OCI-LY7 (cell line): ENCODE data around the gene DHRSX. TPM values are rescaled to one million over a fixed set of nuclear protein-coding genes. Genes with fewer than 3 reads are reported as not detected.

Experiments used
- BruUV-seq: library from RNA; stranded (reverse); fragments of 400-500 nt; replicated peaks from 2 replicates; lab custom pipeline; 2021; lab: Mats Ljungman, UMichigan
- CTCF ChIA-PET: fragments of 300-600 bp; sonication (Branson Sonifier 250); formaldehyde crosslinking; loops from one replicate; lab custom pipeline; 2022; ENCODE audit warnings: antibody characterized with exemption; ENCODE audit not compliant: unreplicated experiment; lab: Charles Lee
- POLR2A ChIA-PET: fragments of 300-600 bp; sonication (Branson Sonifier 250); formaldehyde crosslinking; loops from one replicate; lab custom pipeline; 2022; ENCODE audit warnings: antibody characterized with exemption; lab: Charles Lee
- DNase-seq: peaks from one replicate; pipeline ENCODE4 v3.0.0-alpha.2; 2015; ENCODE audit warnings: low spot score
- H2AFZ ChIP-seq: fragments of 200-600 bp; sonication (generic), shearing (Covaris generic); 2 replicates; pipeline ENCODE4 v1.6.1; 2014; ENCODE audit warnings: mild to moderate bottlenecking, antibody characterized with exemption, low read length, moderate library complexity
- H3K27ac ChIP-seq: fragments of 200-600 bp; sonication (generic); 2 replicates; pipeline ENCODE4 v1.5.1; 2014; ENCODE audit warnings: mixed run types, low read depth, mild to moderate bottlenecking, moderate library complexity, low read length, inconsistent platforms; ENCODE audit not compliant: poor library complexity, severe bottlenecking
- H3K36me3 ChIP-seq: fragments of 200-600 bp; sonication (generic); 2 replicates; pipeline ENCODE4 v1.6.1; 2014; ENCODE audit warnings: mild to moderate bottlenecking, antibody characterized with exemption, low read length, moderate library complexity, mixed read lengths; ENCODE audit not compliant: insufficient read depth
- H3K4me1 ChIP-seq: fragments of 200-600 bp; sonication (generic); 2 replicates; pipeline ENCODE4 v1.5.1; 2014; ENCODE audit warnings: mild to moderate bottlenecking, low read length; ENCODE audit not compliant: insufficient read depth, poor library complexity, severe bottlenecking
- H3K4me2 ChIP-seq: fragments of 200-600 bp; sonication (generic); 2 replicates; pipeline ENCODE4 v1.6.1; 2014; ENCODE audit warnings: mild to moderate bottlenecking, low read length
- H3K4me3 ChIP-seq: fragments of 200-600 bp; sonication (generic); 2 replicates; pipeline ENCODE4 v1.5.1; 2014; ENCODE audit warnings: mild to moderate bottlenecking, low read depth, low read length; ENCODE audit not compliant: poor library complexity, severe bottlenecking
- H3K79me2 ChIP-seq: fragments of 200-600 bp; sonication (generic); 2 replicates; pipeline ENCODE4 v1.6.1; 2016; ENCODE audit warnings: low read depth, mild to moderate bottlenecking, low read length, moderate library complexity, mixed read lengths; ENCODE audit not compliant: insufficient read depth
- H3K9me2 ChIP-seq: fragments of 200-600 bp; sonication (generic); 2 replicates; pipeline ENCODE4 v1.6.1; 2016; ENCODE audit warnings: mild to moderate bottlenecking, low read length, mixed read lengths; ENCODE audit not compliant: insufficient read depth
- H3K9me3 ChIP-seq: fragments of 200-600 bp; sonication (generic); 2 replicates; pipeline ENCODE4 v1.6.1; 2014; ENCODE audit warnings: mild to moderate bottlenecking, mixed run types, low read length, mixed read lengths
- H4K20me1 ChIP-seq: fragments of 200-600 bp; sonication (generic); 2 replicates; pipeline ENCODE4 v1.6.1; 2014; ENCODE audit warnings: mild to moderate bottlenecking, antibody characterized with exemption, low read length, moderate library complexity, mixed read lengths; ENCODE audit not compliant: insufficient read depth
- CTCF ChIP-seq: fragments of 200-600 bp; sonication (generic); conservative IDR thresholded peaks from 2 replicates; pipeline ENCODE4 v1.5.1; 2014; ENCODE audit warnings: mild to moderate bottlenecking, antibody characterized with exemption, low read length, moderate library complexity, mixed read lengths
- EZH2phosphoT487 ChIP-seq: fragments of 200-600 bp; sonication (generic); IDR thresholded peaks from 2 replicates; pipeline ENCODE4 v1.6.1; 2018; ENCODE audit warnings: low read depth, borderline replicate concordance, mild to moderate bottlenecking, mixed run types, antibody characterized with exemption, low read length, moderate library complexity, mixed read lengths
- intact Hi-C: fragments of 100-400 bp; cut with micrococcal nuclease; formaldehyde crosslinking; loops from one replicate; pipeline ENCODE4 v1.10.0; 2022; ENCODE audit not compliant: unreplicated experiment
- total RNA-seq, 2 experiments: library from RNA; depleted of rRNA in 1 of 2; stranded (reverse); fragments of >200 nt in 1 of 2; shearing (Covaris generic) in 1 of 2; gene quantifications; 2 replicates each; pipeline ENCODE4 v1.2.3, GENCODE V29; 2014 to 2022

Gene DHRSX
- total RNA-seq, 2 experiments from 2014 or later: 25.2 to 30.9 TPM

- POLR2A ChIA-PET: no interaction called here
- no peak for TF ChIP-seq EZH2phosphoT487
- no peak for TF ChIP-seq CTCF
- no peak overlapping the region for H2AFZ ChIP-seq
- H3K9me3 ChIP-seq: no peaks in the 10 kb centered on the region
- no peak overlapping the region for H3K4me3 ChIP-seq
- intact Hi-C loops: no loop called here
- H3K36me3 ChIP-seq: no peaks in the 10 kb centered on the region; the same call in 1 of the 2 replicates
- no peak for DNase-seq
- H3K27ac ChIP-seq: no peak overlapping the region
- no peak overlapping the region for H3K4me2 ChIP-seq
- no peaks in the 10 kb centered on the region for H4K20me1 ChIP-seq
- H3K4me1 ChIP-seq: no peaks in the 10 kb centered on the region
- no TSS peak for BruUV-seq
- H3K9me2 ChIP-seq: no peaks in the 10 kb centered on the region
- CTCF ChIA-PET: no interaction called here
- H3K79me2 ChIP-seq: no peaks in the 10 kb centered on the region
Observed at GRCh38 chrX:2418000-2418399, 82.8 kb downstream of the DHRSX start.

- no peak overlapping the region for H3K4me2 ChIP-seq
- no TSS peak for BruUV-seq
- H3K4me1 ChIP-seq: no peaks in the 10 kb centered on the region
- H3K4me3 ChIP-seq: no peak overlapping the region
- ChIA-PET POLR2A (no interaction called here), CTCF (no interaction called here)
- H3K36me3 ChIP-seq: no peaks in the 10 kb centered on the region; the same call in 1 of the 2 replicates
- H3K9me3 ChIP-seq: no peaks in the 10 kb centered on the region
- no peak for DNase-seq
- H2AFZ ChIP-seq: no peak overlapping the region
- TF ChIP-seq EZH2phosphoT487 (no peak), CTCF (no peak)
- no peaks in the 10 kb centered on the region for H3K9me2 ChIP-seq
- no peaks in the 10 kb centered on the region for H3K79me2 ChIP-seq
- H3K27ac ChIP-seq: no peak overlapping the region
- no peaks in the 10 kb centered on the region for H4K20me1 ChIP-seq
- intact Hi-C loops: no loop called here
Observed at GRCh38 chrX:2416851-2417604, 83.7 kb downstream of the DHRSX start.

- H3K9me3 ChIP-seq: no peaks in the 10 kb centered on the region
- intact Hi-C loops: no loop called here
- H3K9me2 ChIP-seq: no peaks in the 10 kb centered on the region
- DNase-seq: no peak
- no peaks in the 10 kb centered on the region for H3K79me2 ChIP-seq
- no peak overlapping the region for H2AFZ ChIP-seq
- no peak overlapping the region for H3K4me3 ChIP-seq
- H3K27ac ChIP-seq: no peak overlapping the region
- H4K20me1 ChIP-seq: no peaks in the 10 kb centered on the region
- H3K4me2 ChIP-seq: no peak overlapping the region
- no peak for TF ChIP-seq EZH2phosphoT487
- TF ChIP-seq CTCF: no peak
- H3K4me1 ChIP-seq: no peaks in the 10 kb centered on the region
- no TSS peak for BruUV-seq
- H3K36me3 ChIP-seq: no peaks in the 10 kb centered on the region; the same call in 1 of the 2 replicates
- POLR2A ChIA-PET: no interaction called here
- CTCF ChIA-PET: no interaction called here
Observed at GRCh38 chrX:2414384-2414783, 86.4 kb downstream of the DHRSX start.
